GM19452 (cell line): ENCODE results near the gene MAP7D3.
"Not testable (repeated sequence)": the region's sequence is repeated elsewhere in the genome, so short reads cannot be mapped to it uniquely, and the experiment has no call there.

ENCODE experiments used
- ATAC-seq: cut with Tn5 transposase; IDR thresholded peaks from one replicate; pipeline ENCODE4 v1.9.1; 2021; ENCODE audit not compliant: unreplicated experiment

The MAP7D3 gene

DNA sequence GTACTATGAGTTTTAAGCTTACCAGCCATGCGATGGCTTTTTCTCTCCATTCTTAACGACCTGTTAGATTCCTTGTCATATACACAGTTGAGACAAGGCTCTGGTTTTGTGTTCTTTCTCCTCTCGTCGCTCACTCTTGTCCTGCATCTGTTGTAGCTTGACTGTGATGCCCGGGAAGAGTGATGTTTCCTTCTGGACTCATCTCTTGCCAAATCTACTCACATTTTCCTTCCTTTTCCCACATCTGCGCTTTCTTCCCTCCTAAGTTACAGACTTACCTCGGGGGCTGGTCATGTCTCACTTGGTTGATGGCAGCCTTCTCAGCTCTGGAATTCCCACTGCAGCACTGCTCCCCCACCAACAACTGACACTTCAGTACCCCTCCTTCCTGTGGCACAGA, 4.8 kb upstream of the MAP7D3 start:
- ATAC-seq: no peak

DNA sequence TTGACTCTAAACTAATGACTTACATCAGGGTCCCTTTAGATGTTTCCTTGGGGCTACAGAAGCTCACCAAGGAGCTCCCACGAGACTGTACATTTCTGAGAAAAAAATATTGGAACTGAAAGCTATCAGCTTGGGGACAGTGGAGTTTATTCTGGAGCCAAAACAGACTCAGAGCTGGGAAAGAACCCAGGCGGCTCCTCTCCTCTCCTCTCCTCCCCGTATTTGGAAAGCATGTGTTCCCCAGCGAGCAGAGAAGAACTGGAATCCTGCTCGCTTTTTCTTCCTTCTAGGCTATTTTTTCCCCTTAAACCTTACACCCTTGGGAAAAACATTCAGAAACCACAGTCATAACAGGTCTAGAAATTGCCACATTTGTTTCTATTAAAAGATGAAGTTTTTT, 4.3 kb upstream of the MAP7D3 start:
- no peak for ATAC-seq

DNA sequence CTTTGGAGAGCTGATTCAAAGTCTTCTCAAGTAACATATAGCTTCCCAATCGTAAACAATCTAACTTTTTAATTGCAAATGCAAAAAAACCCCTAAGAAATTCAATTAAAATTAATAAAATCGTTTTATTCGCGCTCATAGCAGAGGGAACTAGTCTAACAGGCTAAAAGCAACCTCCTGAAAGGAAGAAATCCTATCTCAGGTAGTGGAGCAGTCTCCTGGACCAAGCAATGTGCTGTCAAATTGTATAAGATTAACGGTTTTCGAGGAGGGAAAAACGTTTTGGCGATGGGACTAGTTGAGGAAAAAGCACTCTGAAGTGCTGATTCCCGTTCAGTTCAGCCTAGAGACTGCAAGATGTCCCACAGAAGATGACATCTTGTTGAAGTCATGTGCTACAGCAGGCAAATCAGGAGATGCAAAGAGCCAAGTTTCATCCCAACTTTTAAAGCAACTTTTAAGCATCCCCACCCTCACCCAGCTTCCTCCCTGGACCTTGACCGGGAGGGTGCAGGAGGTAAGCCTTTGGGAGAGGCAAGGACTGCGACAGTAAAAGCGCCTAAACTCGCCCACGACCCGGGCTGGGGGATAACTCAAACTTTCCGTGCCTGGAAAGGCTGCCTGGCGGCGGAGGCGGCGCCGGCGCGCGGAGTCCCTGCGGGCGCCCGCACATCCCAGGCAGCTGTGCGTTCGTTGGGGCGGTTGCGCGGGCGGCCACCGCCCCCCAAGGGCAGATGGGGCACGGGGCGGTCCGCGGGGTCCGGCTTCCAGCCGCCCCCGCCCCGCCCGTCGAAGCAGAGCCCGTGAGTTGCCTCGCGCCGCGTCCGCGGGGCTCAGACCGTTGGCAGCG, 784 bp downstream of the MAP7D3 start:
- peak; percentile 30 for ATAC-seq

DNA sequence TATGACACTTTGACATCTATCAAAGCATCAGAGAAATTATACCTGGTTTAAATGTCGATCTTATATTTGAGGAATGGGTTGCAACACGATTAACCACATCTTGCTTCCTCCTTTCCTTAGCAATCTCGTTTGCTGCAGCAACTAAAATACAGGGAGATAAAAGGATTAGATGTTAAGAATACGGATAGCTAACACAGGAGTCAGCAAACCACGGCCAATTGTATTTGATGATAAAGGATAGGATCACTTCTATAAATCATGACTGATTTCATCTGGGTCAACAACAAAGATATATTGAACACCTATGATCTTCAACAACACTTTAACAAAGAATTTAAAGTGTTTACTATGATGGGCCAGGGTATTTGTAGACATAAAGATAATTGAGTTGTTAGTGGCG, 5.0 kb downstream of the MAP7D3 start:
- no peak for ATAC-seq

DNA sequence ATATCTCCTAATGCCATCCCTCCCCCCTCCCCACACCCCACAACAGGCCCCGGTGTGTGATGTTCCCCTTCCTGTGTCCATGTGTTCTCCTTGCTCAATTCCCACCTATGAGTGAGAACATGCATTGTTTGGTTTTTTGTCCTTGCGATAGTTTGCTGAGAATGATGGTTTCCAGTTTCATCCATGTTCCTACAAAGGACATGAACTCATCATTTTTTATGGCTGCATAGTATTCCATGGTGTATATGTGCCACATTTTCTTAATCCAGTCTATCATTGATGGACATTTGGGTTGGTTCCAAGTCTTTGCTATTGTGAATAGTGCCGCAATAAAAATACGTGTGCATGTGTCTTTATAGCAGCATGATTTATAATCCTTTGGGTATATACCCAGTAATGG, 13.4 kb downstream of the MAP7D3 start:
- not testable (repeated sequence) for ATAC-seq

DNA sequence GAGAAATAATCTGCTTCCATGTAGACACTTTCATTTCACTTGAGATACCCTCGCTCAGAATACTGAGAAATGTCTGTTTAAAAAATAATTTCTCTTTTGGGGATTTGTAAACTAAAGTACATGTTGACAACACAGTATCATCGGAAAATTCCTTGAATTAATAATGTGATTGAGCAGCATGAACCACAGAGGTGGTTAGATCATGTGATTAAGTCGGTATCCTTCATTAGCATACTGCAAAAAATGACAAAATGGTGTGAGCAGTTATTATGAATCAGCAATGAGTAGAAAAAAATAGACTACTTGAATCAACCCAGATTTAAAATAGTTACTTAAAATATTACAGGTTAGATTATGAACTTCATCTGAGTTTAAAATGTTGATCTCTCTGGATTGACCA, 14.1 kb downstream of the MAP7D3 start:
- no peak for ATAC-seq

DNA sequence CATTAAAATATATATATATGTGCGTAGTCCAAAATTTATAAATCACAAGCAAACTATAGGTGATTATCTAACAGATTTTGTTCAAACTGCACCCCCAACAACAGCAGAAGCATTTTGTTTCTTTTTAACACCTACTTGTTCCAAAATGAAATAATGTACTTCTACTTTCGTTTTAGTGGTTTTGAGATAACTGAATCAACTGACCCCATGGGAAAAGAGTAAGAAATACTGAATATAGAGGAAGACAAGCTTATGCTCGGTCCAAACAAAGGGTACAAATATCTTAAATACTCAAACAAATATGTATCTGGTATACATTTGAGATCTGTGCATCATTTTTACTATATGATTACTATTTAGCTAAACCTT, 22.4 kb downstream of the MAP7D3 start:
- peak; percentile 57 for ATAC-seq

DNA sequence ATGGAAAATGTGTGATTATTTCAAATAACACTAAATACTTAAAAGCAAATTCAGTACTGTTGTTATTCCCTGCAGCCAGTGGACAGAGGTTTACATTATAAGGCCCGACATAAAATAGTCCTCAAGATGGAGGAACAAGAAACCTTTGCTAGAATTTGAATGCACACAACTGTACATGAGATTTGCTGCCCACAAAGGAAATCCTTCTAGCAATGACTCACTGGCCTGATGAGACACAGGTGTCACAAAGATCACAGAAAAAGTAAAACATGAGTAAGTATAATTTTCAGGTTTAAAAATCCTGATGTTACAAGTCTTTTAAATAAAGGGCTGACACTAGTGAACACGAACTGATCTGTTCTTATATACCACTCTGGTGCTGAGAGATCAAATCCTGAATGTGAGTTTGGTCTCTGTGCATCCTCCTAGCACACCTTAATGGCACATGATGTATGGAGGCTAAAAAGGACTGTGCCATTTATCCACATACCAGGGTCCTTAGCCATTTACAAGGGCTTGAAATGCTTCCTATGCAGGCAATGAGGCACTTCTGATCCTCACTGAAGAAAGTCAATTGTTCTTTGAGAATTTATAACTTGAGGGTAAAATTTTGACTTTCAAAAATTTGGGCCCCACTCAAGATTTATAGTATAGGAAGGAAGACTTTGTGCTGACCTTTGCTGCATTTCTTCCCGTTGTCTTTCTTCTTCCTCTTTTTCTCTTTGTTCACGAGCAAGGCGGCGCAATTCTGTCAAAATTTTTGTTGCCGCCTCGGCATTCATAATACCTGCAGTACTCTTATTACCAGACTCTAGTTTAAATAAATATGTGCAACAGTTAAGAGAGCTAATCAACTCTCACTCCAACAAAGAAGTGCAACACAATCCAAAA, 23.0 kb downstream of the MAP7D3 start:
- ATAC-seq: peak; percentile 64

DNA sequence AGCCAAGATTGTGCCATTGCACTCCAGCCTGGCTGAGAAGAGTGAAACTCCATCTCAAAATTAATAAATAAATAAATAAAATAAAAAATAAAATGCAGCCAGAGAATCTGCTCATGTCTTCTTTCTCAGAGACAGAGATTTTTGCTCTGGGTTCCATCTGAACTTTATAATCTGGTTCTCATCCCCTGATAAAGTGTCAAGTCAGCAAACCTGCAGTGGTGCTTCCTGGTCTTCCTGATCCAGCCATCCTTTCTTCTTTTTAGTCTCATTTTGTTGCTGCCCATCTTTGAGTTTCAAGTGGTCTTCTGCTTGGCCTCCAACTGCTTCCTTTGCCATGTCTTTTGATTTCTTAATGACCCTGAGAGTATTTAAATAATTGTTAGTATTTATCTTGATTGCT, 24.1 kb downstream of the MAP7D3 start:
- ATAC-seq: no peak

DNA sequence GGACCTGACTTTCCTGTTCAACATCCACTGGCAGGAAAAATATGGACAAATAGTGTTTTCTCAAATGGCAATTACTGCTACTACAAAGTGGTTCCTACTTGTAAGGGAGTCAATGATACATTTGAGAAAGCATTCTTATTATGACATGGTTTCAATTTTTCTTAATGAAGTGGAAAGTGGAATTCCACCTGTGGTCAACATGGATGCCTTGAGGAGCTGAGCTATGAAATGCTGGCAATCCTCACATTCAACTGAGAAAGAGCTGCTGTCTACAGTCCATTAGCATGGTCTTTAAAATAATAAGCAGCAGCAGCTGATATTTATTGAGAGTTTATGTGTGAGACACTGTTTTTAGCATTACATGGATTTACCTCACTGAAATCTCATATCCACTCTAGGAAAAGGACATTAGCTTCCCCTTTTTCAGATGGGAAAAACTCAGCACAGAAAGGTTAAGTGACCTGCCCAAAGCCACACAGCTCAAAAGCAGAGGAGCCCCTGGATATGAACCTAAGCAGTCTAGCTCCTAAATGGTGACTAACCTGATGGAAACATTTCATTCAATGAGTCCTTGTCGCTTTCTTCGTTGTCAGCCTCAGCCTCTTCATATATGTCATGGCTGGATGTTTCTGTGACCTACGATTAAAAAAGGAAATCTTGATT, 29.2 kb downstream of the MAP7D3 start:
- ATAC-seq: no peak

DNA sequence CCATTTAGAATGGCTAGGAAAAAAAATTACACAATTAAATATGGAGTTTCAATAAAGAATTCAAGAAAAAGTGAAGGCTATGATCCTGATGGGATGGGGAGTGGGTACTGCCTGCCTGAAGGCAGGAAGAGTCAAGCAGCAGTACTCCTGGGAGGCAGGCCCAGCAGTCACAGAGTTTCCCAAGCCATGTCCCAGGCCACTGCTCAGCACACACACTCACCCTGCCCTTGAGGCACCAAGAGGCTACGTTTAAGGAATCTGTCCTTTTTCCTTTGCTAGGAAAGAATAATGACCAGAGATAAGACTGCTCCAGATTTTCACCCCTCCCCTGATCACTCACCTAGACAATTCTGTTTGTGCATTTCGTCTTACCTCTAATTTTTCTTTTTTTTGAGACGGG, 30.2 kb downstream of the MAP7D3 start:
- no peak for ATAC-seq

DNA sequence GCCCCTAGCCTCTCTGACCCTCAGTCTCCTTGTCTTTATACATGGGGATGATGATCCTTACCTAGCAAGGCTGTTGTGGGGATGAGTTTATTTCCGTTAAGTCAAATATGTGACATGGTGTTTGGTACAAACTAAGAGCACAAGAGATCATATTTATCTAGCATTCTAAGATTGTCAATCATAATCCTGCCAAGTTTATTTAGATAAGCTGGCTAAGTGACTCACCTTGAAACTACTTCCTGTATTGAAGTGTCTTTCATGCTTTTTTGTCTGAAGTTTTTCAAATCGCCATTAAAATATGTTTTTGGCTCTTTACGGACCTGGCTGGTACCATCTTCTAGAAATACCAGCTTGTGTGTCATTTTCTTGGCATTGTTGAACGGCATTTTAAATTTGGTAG, 30.7 kb downstream of the MAP7D3 start:
- ATAC-seq: no peak

DNA sequence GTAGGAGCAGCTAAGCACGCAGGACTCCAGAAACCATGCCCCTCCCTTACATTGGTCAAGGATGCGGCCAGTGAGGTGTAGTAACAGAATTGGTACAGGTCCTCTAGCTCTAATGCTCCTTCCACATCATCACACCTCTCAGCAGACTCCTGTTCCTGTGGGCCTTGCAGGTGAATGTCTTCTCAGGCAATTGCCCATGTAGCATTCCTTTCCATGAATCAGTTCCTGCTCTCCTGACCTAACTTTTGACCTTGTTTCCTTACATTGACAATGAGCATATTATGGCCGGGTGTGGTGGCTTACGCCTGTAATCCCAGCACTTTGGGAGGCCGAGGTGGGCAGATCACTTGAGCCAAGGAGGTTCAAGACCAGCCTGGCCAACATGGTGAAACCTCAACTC, 31.3 kb downstream of the MAP7D3 start:
- no peak for ATAC-seq

DNA sequence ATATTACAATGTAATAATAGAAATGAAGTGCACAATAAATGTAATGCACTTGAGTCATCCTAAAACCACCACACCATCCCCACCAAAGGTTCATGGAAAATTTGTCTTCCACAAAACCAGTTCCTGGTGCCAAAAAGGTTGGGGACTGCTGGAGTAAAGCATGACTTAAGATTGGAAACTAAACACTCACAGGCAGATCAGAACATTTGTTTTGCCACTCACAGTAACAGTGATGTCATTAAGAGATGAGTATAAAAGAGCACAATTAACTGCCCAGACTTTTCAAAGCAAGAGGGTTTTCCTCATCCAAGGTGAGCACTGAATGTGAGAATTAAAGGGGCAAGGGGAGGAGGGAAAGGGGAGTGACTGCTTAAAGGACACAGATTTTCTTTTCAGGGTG, 35.6 kb downstream of the MAP7D3 start:
- ATAC-seq: no peak

DNA sequence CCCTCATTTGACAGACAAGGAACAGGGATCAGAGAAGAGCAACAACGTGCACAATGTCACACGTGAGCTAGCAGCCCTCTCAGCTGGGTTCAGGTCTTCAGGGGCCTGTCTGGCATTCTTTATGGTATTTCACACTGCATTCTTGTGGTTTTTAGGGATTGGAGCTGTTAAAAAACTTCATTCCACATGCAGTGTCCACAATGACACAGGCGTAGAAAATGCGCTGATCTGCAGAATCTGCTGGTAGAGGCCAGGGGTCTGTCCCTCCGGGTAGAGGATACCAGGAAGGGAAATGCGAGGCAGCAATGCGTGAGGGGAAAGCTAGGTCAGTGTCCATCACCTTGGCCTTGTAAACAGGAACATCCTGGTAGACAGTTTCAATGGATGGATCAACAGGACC, 36.6 kb downstream of the MAP7D3 start:
- no peak for ATAC-seq

DNA sequence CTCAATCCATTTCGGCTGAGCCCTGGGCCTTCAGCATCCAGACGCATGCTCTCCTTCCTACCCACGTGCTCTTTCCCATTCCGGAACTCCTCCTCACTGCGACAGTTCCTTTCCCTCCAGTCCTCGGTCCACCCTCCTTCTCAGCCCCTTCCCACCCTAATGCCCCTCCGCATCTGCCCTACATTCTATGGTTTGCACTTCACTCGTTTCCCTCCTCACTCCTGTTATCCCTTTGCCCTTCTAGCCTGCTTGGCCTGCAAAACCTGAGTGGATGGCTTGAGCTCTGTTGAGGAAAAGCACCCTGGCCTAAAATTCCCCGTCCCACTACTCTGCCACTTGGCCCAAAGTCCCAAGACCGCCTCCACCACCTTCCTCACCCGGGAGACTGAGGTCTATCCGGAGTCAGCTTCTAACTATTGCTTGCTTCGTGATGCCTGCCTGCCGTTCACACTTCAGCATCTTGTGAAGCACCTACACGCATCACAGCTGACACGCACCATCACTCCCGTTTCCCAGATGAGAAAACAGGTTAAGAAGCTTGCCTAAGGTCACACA, 38.6 kb downstream of the MAP7D3 start:
- ATAC-seq: no peak

DNA sequence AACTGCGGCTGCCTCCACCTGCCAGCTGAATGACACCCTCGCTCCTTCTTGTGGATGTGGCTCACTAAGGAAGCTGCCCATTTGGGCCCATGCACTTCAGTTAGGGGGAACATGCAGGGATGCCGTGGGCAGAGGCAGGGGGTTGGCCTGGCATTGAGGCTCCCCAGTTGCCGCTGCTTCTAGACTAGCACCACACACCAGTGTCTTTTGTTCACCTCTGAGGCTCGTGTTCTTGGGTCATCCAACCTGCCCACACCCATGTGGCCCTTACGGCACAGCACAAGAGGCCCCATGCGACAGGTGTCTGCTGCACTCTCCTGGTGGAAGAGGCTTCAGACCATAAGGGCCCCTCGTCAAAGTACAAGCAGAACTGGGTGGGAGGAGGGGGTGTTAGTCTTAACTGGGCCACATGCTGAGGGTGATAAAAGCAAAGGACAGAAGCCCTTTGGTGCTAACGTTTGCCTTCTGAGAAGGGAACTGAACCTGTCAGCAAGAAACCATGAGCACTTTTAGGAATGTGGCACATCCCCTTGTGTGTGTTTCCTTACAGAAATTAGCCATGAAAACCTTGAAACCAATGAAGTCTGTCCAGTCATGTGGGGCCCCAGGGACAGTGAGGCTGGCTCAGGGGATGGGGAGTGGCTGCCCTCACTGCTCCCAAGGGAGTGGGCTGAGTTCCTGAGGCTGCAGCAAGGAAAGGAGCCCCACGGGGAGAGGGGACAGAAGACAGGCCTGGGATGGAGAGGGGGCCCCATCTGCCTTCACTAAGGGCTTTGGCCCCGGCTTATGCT, 39.2 kb downstream of the MAP7D3 start:
- no peak for ATAC-seq

DNA sequence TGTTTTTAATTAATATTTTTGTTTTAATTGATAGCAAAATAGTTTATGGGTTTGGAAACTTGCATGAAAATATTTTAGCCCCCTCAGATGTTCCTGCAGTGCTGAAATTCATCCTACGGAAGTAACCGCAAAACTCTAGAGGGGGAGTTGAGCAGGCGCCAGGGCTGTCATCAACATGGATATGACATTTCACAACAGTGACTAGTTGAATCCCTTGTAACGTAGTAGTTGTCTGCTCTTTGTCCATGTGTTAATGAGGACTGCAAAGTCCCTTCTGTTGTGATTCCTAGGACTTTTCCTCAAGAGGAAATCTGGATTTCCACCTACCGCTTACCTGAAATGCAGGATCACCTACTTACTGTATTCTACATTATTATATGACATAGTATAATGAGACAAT, 40.4 kb downstream of the MAP7D3 start:
- ATAC-seq: no peak

DNA sequence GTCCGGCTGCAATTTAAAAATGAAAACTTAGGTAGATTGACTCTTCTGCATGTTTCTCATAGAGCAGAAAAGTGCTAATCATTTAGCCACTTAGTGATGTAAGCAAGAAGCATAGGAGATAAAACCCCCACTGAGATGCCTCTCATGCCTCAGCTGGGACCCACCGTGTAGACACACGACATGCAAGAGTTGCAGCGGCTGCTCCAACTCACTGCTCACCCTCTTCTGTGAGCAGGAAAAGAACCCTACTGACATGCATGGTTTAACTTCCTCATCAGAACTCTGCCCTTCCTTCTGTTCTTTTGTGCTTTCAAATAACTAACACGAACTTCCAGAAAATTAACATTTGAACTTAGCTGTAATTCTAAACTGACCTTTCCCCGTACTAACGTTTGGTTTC, 41.0 kb downstream of the MAP7D3 start:
- ATAC-seq: no peak

DNA sequence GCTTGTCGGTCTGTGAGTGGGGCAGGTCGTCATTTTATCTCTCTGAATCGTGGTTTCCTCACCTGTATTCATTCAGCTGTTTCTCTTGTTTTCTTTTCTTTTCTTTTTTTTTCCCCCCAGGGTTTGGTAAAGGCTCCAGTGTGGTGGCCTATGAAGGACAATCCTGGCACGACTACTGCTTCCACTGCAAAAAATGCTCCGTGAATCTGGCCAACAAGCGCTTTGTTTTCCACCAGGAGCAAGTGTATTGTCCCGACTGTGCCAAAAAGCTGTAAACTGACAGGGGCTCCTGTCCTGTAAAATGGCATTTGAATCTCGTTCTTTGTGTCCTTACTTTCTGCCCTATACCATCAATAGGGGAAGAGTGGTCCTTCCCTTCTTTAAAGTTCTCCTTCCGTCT, 41.4 kb downstream of the MAP7D3 start:
- ATAC-seq: no peak
